Breast epithelium (tissue), 3 donors: ENCODE measurements around the gene OR52E1.

ENCODE experiments used
- CTCF ChIP-seq, 3 donors: fragments of 450-650 bp; IDR thresholded peaks; one replicate each; pipeline ENCODE4 v1.5.1; 2016 to 2017; ENCODE audit warnings: antibody characterized with exemption in 3 of 3, mild to moderate bottlenecking in 3 of 3, moderate library complexity in 3 of 3
- POLR2A ChIP-seq: fragments of 450-650 bp; IDR thresholded peaks from one replicate; pipeline ENCODE4 v1.6.1; 2016; ENCODE audit warnings: antibody characterized with exemption, mild to moderate bottlenecking, moderate library complexity
- POLR2AphosphoS5 ChIP-seq, 3 donors: sonication (generic); formaldehyde crosslinking; IDR thresholded peaks; one replicate each; pipeline ENCODE4 v1.6.1; 2017; ENCODE audit warnings: antibody characterized with exemption in 3 of 3

GRCh38 chr11:5117588-5117987 is 48.2 kb downstream of the OR52E1 start:
- TF ChIP-seq POLR2A, result no peak
- TF ChIP-seq CTCF (IDR thresholded peaks at IDR 0.05), result no peak
- TF ChIP-seq POLR2AphosphoS5 (IDR thresholded peaks at IDR 0.05), result no peak
